ENCODE results near the gene PPM1G.

Gene PPM1G

DNA sequence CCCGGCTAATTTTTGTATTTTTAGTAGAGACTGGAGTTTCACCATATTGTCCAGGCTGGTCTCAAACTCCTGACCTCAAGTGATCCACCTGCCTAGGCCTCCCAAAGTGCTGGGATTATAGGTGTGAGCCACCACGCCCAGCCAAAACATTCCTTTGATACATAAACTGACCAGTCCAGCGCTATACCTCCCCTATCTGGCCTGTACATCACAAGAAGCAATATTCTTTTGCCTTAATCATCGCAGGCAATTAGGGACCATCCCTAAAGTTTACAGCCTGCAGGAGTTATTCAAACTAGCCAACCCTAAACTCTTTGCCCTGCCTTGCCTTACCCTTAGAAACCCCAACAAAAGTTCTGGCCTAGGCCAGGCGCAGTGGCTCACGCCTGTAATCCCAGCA lies 6.8 kb upstream of the PPM1G start:
- no peak for DNase-seq (ENCODE audit: low read depth in 2 of 2)

DNA sequence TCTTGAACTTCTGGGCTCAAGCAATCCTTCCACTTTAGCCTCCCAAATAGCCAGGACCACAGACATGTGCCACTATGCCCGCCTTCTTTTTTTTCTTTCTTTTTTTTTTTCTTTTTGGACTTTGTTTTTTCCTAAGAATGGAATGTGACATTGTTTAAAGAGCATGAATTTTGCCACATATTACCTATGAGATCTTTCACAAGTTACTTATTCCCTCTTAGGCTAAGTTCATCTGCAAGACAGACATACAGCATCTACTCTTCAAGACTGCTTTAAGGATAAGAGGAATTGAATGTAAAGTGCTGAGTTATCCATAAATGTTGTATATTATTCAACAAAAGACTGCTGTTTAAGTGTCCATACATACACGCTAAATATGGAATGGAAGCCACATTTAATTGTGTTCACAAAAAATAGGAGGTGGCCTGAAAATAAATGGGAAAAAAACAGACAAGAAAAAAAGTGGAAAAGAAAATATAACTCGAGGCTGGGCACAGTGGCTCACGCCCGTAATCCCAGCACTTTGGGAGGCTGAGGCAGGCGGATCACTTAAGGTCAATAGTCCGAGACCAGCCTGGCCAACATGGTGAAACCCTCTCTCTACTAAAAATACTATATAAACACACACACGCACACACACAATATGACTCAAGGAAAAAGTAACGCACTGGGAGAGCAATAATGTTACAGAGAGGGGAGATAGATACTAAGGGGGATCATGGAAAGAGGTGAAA lies 3.2 kb upstream of the PPM1G start:
- no peak for DNase-seq (ENCODE audit: low read depth in 2 of 2)

DNA sequence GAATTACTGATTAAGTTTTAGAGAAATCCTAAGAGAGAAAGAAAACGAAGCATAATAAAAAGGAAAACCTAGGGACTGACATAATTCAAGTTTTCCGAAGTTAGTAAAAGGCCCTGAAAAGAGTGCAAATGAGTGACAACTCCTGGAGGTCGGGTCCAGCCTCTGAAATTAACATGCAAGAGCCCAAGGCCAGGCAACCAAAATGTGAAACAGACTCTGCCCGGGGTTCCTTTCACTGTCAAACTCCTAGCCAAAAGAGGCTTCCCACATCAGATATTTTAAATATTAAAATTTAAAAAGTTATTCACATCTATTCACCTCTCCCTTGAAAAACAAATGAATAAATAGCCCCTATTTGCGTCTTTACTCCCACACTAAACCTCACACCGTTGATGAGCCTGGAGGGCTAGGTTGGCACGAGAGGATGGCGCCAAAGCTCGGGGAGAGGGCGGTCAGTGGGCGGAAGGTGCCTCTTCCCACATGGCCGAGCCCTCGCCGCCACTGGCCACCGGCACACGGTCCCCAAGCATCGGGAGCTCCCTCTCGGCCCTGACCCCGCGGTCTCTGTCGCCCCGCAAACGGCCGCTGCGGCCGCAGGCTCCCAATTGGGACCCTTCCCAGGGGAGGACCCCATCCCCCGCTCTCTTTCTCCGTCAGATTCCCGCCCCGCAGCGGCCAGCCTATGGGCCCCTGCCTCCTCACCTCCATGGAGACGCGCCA lies 630 bp downstream of the PPM1G start:
- DNase-seq (ENCODE audit: low read depth in 2 of 2), result peak in 1 of 2 experiments; percentile 13

DNA sequence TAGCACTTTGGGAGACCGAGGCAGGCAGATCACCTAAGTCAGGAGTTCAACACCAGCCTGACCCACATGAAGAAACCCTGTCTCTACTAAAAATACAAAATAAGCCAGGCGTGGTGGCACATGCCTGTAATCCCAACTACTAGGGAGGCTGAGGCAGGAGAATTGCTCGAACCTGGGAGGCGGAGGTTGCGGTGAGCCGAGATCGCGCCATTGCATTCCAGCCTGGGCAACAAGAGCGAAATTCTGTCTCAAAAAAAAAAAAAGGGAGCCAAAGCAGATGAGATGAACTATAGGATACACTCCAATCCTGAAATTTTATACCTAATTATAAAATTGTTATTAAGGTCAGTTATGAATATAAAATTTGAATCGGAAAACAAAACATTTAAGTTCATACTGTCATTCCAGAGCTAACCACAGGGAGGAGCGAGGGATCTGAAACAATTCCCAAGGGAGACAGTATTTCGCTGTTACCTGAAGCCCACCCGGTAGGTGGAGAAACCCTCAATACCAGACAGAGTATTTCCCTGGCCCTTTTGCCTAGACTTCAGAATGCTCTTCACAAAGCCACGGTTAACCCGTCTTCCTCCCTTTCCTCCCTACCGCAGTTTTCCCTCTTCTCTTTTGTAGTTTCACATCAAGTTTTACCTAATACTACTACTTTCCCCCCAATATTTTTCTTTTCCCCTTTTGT lies 1.4 kb downstream of the PPM1G start:
- DNase-seq (ENCODE audit: low read depth in 2 of 2), result no peak

DNA sequence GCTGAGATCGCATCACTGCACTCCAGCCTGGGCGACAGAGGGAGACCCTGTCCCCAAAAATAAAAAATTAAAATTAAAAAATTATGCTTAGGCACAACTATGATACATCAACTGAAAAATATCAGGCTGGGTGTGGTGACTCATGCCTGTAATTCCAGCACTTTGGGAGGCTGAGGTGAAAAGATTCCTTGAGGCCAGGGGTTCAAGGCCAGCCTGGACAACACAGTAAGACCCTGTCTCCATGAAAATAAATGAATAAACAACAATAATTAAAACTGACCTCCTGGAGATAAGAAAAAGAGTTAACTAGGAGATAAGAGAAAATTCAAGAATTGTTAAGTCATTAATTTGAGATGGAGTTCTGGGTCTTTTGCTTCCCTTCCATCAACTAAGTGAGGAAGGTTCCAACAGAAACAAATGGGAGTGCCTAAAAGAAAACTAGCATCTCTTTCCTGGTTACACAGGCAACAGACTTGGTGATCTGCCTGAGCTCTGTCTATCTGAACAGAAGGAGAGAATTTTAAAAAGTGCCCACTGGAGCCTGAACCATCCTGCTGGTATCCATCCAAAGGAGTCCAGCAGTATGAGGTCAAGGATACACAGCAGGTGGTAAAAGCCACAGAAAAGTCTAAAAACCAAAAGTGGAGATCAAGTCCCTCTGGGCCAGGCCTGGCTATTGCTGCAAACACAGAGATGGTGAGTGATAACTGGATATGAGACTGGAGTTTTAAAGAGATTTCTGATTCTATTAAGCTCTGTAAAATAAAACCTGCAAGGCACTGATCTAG lies 8.8 kb downstream of the PPM1G start:
- no peak for DNase-seq (ENCODE audit: low read depth in 2 of 2)

DNA sequence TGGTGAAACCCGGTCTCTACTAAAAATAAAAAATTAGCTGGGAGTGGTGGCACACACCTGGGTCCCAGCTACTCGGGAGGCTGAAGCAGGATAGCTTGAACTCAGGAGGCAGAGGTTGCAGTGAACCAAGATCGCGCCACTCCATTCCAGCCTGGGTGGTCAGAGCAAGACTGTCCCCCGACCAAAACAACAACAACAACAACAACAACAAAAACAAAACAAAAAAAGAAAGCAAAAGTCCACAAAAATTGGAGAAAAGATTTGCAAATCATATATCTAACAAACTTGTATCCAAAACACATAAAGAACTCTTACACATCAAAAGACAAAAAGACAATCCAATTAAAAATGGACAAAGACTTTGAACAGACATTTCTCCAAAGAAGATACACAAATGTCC lies 10.4 kb downstream of the PPM1G start:
- no peak for DNase-seq (ENCODE audit: low read depth in 2 of 2)

DNA sequence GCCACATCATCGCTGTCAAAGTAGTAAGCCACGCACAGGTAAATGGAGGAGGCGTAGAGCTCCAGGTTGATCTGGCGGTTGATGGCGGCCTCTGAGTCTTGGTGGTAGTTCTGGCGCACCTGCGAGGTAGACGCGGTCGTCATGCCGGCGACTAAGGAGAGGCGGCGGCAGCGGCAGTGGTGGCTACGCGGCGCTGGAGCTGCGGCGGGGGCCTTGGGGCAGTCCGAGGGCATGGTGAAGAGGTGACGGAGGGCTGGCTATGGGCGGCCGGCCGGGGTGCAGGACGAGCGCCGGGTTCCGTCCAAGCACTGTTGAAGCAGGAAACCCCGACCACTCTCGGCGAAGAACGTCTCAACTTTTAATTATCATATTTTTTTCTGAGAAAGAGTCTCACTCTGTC lies 16.2 kb downstream of the PPM1G start:
- DNase-seq (ENCODE audit: low read depth in 2 of 2), result no peak

DNA sequence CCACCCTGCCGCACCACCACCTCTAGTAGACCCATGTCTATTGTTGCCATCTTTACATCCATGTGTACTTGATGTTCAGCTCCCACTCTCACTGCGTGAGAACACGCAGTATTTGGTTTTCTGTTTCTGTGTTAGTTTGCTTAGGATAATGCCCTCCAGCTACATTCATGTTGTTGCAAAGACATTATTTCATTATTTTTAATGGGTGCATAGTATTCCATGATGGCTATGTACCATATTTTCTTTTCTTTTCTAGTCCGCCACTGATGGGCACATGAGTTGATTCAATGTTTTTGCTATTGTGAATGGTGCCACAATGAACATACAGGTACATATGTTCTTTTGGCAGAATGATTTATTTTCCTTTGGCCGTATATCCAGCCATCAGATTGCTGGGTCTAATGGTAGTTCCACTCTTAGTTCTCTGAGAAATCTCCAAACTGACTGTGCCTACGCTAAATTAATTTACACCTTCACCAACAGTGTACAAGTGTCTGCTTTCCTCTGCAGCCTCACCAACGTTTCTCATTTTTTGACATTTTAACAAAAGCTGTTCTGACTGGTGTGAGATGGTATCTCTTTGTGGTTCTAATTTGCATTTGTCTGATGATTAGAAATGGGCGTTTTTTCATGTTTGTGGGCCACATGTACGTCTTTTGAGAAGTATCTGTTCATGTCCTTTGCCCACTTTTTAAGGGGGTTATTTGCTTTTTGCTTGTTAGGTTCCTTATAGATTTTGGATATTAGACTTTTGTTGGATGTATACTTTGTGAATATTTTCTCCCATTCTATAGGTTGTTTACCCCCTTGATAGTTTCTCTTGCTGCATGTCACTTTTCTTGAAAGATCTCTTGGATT lies 18.3 kb downstream of the PPM1G start:
- DNase-seq (ENCODE audit: low read depth in 2 of 2), result no peak

DNA sequence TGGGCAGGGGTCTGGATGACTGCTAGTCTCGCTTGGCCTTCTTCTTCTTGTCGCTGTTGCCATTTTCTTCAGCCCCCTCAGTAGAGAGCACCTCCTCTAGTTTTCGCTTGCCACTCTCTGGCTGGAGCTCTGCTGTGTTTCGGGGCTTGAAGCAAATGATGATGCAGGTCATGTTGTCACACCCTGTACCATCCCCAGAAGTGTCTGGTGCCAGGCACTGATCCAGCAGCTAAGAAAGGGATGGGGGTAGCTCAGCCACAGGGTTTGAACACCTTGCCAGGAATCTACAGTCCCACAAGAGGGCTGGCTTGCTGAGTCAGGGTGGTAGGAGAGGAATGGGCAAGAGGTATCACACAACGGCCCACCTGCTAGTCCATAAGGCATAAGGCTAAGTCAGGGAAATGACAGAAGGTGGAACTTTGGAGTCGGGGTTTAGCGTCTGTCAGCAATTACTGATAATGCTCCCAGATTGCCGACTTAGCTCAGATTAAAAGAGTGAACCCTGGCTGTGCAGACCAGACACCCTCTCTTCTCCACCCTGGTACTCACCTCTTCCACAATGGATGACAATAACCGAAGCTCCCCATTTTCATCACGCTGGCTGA lies 27.7 kb downstream of the PPM1G start:
- no peak for DNase-seq (ENCODE audit: low read depth in 2 of 2)

DNA sequence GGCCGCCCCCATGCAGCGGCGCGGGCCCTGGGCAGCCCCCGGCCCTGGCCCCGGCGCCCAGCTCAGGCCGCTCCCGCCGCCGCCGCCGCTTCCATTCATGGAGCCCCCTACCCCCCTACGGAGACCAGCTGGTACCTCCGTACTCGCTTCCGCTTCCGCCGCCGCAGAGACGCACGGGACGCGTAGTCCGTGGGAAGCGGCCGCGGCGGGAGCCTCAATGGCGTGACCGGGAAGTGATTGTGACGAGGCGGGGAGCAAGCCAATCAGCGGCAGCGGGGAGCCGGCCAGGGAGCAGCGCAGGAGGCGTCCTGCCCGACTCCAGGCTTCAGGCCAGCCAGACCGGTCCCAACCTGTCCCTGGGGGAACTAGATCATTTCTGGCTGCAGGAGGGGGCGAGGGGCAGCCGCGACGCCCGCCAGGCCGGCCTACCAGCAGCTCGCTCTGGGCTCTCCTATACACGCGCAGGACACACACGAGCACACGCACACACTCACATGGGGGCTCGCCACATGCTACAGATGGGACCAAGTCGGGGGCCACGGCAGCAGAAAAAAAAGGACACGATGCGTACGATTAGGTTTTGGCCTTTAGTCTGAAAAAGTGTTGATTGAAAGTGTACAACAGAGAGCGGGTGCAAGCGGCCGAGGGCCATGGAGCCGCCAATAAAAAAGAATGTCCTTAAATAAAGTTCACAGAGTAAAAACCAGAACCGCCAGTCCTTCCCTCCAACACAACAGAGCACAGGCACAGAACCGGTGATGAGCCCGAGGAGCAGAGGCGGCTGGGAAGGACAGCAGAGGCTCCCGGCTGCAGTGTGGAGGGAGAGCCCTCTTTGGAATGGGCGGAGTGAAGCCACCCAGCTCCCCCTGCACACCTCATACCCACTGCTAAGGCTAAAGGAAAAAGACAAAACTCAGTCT lies 28.5 kb downstream of the PPM1G start, which contains the start of gene ZNF513:
ZNF513 (minus strand) TSS at position 109 of the 920 bp plus-strand sequence. CDS start 208 bp downstream, outside the sequence.
- peak; percentile 79 to 84 for DNase-seq (ENCODE audit: low read depth in 2 of 2)

DNA sequence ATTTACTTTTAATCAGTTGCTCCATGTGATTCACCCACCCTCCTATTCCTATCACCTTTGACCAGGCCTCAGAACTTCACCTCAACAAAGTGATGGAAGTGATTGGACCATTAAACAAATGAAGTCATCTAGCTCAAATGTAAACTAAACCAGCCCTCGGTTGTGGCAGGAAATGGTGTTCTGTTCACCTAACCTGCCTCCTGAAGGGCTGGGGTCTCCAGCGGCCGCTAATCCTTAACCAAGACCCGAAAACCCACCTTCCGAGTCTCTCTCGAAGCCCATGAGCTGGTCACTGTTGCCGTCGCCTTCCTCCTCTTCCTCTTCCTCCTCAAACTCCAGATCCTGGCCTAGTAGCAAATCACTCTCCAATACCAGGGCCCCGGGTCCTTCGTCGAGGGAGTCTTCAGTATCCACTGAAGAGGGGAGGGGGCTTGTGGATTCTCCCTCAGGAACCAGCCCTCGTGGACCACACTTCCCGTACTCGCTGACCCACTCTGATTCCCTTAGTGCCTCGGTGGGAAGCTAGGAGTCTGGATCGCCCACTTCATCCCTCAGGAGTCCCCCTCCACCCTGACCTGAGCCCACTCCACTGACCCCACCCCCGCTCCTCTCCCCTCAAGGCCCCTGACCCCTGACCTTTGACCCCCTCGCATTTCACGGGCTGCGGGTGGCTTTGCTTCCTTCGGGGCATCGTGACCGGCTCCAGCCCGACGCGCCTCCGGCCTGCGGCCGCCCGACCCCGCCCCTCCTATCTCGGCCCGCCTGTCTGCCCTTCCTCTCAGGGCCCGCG lies 29.4 kb downstream of the PPM1G start:
- DNase-seq (ENCODE audit: low read depth in 2 of 2), result peak in 1 of 2 experiments; percentile 38

DNA sequence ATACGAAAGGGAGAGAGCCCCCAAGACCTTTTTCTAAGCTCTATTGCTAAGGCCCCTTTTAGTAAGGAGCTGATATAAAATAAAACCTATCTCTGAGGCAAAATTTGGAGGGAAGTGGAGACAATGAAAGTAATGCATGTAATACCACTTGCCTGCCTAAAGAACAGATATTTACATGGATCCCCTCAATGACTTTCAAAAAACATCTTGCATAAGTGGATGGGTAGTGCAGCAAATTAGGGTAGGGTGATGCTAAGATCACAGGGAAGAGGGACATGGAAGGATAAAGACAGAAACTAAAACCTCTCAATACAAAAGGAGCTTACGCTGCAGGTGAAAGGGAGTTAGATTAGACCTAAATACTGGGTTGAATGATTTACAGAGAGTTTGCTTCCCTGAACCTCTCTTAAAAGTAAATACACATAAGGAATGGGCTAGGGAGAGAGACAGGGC lies 30.0 kb downstream of the PPM1G start:
- no peak for DNase-seq (ENCODE audit: low read depth in 2 of 2)

DNA sequence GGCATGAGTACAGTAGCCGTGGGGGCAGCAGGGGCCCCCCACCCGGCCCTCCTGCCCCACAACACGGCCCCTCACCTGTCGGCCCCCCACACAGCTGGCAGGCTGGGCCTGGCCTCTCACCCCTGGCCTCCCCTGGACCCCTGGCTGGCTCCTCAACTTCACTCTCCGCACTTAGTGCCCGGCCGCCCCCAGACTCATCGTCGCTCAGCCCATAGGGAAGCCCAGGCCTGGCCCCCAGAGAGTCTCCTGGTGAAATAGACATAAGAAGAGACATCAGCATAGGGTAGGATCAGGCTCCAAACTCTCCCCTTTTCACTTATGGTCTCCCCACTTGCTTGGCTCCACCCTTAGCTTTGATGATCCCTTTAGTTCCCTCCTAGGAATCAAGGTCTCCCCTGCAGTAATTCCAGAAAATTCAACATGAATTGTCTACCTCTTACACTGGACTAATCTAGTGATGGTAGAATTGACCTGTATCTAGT lies 30.5 kb downstream of the PPM1G start:
- no peak for DNase-seq (ENCODE audit: low read depth in 2 of 2)

DNA sequence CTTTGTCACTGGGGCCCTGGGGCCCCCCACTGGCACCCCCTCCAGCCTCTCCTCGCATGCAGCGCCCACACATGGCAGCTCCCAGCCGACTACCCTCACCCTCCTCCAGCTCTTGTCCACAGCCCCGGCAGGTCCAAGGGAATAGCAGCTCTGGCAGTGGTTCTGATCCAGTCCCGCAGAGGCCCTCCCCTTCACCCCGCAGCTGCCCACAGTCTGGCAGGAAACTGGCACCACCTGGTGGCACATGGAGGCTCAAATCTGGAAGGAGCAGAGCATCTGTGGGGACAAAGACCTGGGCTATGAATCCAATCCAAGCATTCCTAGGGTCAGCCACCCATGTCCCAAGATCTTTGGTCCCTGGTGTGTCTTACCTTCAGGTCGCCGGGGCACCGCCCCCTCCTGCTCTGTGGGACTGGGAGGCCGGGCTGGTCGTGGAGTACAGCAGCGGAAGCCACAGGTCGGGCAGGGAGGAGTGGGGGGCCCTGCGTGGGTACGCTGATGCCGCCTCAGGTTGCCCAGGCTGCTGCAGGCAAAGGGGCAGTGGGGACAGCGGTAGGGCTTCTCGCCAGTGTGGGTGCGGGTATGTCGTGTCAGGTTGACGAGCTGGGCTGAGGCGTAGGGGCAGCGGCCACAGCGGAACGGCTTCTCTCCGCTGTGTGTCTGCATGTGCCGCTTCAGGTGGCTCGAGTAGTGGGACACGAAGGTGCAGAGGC lies 31.1 kb downstream of the PPM1G start:
- no peak for DNase-seq (ENCODE audit: low read depth in 2 of 2)

DNA sequence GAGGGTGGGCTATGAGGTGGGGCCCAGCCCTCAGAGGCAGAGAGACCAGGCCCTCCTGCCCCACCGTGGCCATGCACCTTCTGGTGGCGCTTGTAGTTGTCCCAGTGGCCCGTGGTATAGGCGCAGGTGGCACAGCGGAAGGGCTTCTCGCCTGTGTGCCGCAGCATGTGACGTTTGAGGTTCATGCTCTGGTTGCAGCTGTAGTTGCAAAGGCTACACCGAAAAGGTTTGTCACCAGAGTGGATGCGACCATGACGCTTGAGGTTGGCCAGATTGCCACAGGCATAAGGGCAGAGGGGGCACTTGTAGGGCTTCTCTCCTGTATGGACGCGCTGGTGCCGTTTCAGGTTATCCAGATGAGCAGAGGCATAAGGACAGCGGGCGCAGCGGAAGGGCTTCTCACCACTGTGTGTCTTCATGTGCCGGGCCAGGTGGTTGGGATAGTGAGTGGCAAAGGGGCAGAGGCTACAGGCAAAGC lies 31.7 kb downstream of the PPM1G start:
- no peak for DNase-seq (ENCODE audit: low read depth in 2 of 2)

DNA sequence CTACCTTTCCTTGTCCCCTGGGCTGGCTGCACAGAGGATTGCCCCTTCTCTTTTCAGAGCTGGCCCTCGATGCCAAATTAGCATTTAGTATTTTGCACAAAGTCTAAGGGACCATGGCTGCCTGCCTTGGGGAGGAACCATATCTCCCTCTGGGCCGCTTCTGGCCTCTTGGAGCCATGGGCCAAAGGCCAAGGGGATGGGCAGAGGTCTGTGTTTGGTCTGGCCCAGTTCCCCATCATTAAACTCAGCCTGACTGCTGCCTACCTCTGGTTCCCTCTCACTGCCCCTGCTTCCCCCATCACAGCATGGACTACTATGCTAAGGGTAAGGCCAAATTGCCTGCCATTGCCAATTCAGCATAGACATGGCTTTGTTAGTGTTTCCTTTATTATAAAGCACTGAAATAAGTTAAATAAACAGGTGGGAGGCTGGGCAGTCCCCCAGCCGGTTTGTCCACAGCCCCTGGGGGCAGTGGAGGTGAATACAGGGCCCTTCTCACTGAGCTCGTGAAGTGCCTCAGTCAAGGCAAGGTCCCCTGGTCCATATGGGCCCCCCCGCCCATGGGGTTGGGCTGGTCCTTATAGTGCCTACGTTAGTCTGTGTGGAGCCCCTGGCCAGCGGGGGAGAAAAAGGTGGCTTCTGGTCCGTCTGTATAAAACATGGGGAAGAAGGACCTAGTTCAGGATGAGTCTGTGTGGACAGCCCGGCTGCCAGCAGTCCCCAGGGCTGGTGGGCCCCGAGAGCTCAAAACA lies 32.3 kb downstream of the PPM1G start:
- no peak for DNase-seq (ENCODE audit: low read depth in 2 of 2)

All from stimulated activated CD4-positive, alpha-beta T cell treated with anti-CD3 and anti-CD28 coated beads, Interleukin-12 subunit alpha, Interleukin-12 subunit beta, amount 100 ng/mL, for 24 hours (primary cell).